Stimulated activated CD8-positive, alpha-beta memory T cell treated with anti-CD3 and anti-CD28 coated beads, Interleukin-7, amount 100 ng/mL, for 1 hour (primary cell): ENCODE results near the gene CES4A.
"Not testable (repeated sequence)": the region's sequence is repeated elsewhere in the genome, so short reads cannot be mapped to it uniquely, and the experiment has no call there.

ENCODE experiments used
- DNase-seq, 2 donors: peaks; one replicate each; pipeline ENCODE4 v3.0.0-alpha.2; 2020; ENCODE audit warnings: low read depth in 2 of 2

The CES4A gene

DNA sequence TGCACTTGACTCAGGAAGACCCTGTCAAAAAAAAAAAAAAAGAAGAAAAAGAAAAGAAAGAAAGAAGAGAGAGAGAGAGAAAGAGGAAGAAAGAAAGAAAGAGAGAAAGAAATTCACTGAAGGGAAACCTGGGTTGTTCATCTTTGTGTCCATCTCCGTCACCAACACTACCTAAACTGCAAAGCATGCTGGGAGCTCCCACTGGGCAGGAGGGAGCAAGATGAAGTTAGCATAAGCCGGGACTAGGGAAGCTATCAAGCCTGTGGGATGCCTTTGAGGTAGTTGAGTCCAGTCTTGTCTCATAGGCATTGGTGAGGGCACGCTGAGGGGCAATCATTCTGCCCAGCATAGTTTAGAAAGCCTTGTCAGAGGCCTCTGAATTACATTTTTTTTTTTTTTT is 32.9 kb downstream of the CES4A start:
- DNase-seq: no peak

- no peak for DNase-seq
Observed at GRCh38 chr16:67022531-67023214, 34.3 kb downstream of the CES4A start.

- DNase-seq: no peak
Observed at GRCh38 chr16:67023689-67024088, 35.3 kb downstream of the CES4A start.

- DNase-seq: no peak
Observed at GRCh38 chr16:67024384-67025209, 36.2 kb downstream of the CES4A start.

GRCh38 chr16:67025210-67025550 is 36.8 kb downstream of the CES4A start:
- no peak for DNase-seq

- no peak for DNase-seq
Observed at GRCh38 chr16:67026570-67026969, 38.2 kb downstream of the CES4A start.

DNA sequence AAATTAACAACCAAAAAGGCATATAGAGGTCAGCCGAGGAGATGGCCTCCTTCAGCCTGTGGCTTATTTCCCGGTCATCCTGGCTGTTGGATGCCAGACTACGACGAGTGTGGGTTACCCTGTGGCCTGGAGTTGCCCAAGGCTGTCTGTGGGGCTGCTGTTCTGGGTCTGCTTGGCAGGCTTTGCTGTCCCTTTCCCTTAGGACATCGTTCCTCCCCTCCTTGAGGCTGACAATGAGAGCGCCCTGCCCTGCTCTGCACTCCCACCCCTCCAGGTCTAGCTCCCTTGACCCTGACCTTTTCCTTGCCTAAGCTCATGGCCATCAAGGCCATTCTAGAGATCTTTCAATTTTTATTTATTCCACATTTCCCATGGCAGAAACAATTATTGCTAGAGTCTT is 38.7 kb downstream of the CES4A start:
- DNase-seq: no peak

- no peak for DNase-seq
Observed at GRCh38 chr16:67028167-67028695, 39.8 kb downstream of the CES4A start.

GRCh38 chr16:67028696-67029253 is 40.4 kb downstream of the CES4A start, which contains the start of gene CBFB:
TSS of gene CBFB (plus strand) at chr16:67029149. CDS start at chr16:67029408, 259 bp downstream.
- peak; percentile 84 to 89 for DNase-seq

- peak; percentile 24 for DNase-seq
Observed at GRCh38 chr16:67029254-67030096, 41.1 kb downstream of the CES4A start.

DNA sequence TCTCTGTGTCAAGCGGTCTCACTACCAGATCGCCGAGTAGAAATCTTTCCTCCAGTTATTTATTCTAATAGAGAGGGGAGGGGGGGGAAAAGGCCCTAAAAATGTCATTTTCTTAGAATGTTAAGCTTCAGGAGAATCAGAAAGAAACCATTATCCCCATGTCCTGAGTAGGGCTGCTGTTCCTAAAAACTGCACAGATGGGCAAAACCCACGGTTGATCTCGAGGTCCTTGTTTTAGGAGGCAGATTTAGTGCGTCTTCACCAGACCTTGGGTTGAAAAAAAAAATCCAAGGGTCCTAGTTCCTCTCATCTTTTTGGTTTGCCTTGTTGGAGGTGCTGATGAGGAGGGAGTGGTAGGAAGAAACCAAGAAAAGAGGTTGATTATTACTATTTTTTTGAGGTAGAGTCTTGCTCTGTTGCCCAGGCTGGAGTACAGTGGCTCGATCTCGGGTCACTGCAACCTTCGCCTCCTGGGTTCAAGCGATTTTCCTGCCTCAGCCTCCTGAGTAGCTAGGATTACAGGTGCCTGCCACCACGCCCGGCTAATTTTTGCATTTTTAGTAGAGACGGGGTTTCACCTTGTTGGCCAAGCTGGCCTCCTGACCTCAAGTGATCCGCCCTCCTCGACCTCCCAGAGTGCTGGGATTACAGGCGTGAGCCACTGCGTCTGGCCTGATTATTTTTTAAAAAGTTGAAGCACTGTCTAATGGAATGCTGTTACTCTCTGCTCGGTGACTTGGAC is 42.0 kb downstream of the CES4A start:
- no peak for DNase-seq

- DNase-seq: no peak
Observed at GRCh38 chr16:67034487-67034886, 46.1 kb downstream of the CES4A start.

DNA sequence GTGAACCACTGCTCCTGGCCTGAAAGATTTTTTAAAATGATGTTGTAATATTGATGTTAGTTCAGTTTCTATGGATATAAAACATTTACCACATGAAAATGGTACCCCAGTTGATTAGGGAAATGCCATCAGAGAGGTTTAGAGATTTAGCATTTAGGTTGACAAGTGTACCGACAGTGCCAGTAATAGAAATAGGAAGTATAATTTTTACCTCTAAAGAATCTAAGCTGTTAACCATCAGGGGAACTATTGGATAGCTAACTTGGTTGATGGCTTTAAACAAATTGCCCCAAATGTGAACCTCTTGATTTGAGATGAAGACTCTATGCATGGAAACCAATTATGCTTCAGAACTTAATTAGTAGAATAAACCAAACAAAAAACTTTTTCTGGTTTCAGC is 47.0 kb downstream of the CES4A start:
- DNase-seq: no peak

GRCh38 chr16:67036323-67036741 is 47.9 kb downstream of the CES4A start:
- DNase-seq: no peak

- DNase-seq: no peak
Observed at GRCh38 chr16:67039260-67040020, 51.1 kb downstream of the CES4A start.

DNA sequence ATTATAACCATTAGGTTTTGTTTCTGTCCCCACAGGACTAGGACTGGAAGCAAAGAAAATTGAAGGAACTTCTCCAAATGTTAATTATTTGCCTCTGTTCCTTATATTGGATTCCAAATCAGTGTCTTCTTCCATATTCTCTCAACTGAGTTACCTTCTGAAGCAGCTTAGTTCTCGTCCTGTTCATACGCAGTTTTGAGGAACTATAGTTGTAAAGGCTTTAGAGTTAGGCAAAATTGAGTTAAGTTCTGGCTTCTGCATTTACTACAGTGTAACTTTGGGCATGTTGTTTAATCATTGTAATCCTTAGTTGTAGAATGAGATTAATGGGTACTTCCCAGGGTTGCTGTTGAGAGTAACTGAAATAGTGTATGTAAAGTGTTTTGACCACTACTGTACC is 51.8 kb downstream of the CES4A start:
- no peak for DNase-seq

DNA sequence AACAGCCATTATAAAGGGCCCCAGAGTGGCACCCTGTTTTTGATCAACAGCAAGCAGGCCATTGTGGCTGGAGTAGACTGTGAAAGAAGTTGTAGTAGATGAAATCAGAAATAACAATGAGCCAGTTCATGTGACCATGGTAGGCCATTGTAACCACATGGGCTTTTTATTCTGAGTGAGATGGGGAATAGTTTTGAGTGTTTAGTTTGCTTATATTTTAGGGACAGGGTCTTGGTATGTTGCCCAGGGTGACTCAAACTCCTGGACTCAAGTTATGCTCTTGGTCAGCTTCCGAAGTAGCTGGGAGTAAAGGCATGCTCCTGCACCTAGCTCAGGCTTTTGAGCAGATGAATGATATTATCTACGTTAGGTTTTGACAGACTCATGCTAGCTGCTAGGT is 52.5 kb downstream of the CES4A start:
- DNase-seq: no peak

DNA sequence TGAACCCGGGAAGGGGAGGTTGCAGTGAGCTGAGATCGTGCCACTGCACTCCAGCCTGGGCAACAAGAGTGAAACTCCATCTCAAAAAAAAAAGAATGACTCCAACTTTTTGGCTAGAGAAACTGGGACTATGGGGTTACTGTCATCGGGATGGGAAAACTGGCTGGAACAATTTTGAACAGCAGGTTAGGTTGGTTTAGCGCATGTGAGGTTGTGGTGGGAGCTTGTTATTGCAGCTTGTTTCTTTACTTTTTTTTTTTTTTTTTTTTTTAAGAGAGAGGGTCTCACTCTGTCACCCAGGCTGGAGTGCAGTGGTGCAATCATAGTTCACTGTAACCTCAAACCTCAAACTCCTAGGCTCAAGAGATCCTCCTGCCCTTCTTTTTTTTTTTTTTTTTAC is 53.1 kb downstream of the CES4A start:
- not testable (repeated sequence) for DNase-seq

- DNase-seq: no peak
Observed at GRCh38 chr16:67043420-67043819, 55.0 kb downstream of the CES4A start.

- DNase-seq: no peak
Observed at GRCh38 chr16:67050796-67051195, 62.4 kb downstream of the CES4A start.
